A673 (cell line): ENCODE measurements around the gene ANKS1B. TPM values are rescaled to one million over a fixed set of nuclear protein-coding genes. Genes with fewer than 3 reads are reported as not detected.
A peak's percentile ranks its signal among the peaks of the same experiment; 100 is the strongest.

ENCODE experiments used
- BruUV-seq: library from RNA; stranded (reverse); fragments of 400-500 nt; replicated peaks from 2 replicates; lab custom pipeline; 2021; lab: Mats Ljungman, UMichigan
- CTCF ChIA-PET: fragments of 300-600 bp; sonication (Branson Sonifier 250); formaldehyde crosslinking; loops from one replicate; lab custom pipeline; 2022; ENCODE audit warnings: antibody characterized with exemption; lab: Charles Lee
- POLR2A ChIA-PET: fragments of 300-600 bp; sonication (Branson Sonifier 250); formaldehyde crosslinking; loops from one replicate; lab custom pipeline; 2022; ENCODE audit warnings: antibody characterized with exemption; ENCODE audit not compliant: low non-redundant PET; lab: Charles Lee
- DNase-seq: peaks from one replicate; pipeline ENCODE4 v3.0.0-alpha.2; 2015; ENCODE audit warnings: low spot score
- H3K27ac ChIP-seq: fragments of 200-600 bp; sonication (generic); 2 replicates; pipeline ENCODE4 v1.5.1; 2016; ENCODE audit warnings: mixed run types, low read depth, mild to moderate bottlenecking, mixed read lengths, antibody characterized with exemption, low read length; ENCODE audit not compliant: poor library complexity, severe bottlenecking
- H3K27me3 ChIP-seq: fragments of 200-600 bp; sonication (generic); replicated peaks from 2 replicates; pipeline ENCODE4 v1.6.1; 2017; ENCODE audit warnings: mixed run types, low read depth, mild to moderate bottlenecking, mixed read lengths, antibody characterized with exemption, low read length; ENCODE audit not compliant: insufficient read depth, poor library complexity
- H3K36me3 ChIP-seq: fragments of 200-600 bp; sonication (generic); 2 replicates; pipeline ENCODE4 v1.6.1; 2016; ENCODE audit warnings: mixed run types, mild to moderate bottlenecking, mixed read lengths, antibody characterized with exemption, low read length; ENCODE audit not compliant: insufficient read depth, poor library complexity, severe bottlenecking
- H3K4me1 ChIP-seq: fragments of 200-600 bp; sonication (generic); 2 replicates; pipeline ENCODE4 v1.6.1; 2017; ENCODE audit warnings: mixed run types, mild to moderate bottlenecking, mixed read lengths, antibody characterized with exemption, low read length; ENCODE audit not compliant: insufficient read depth, poor library complexity, severe bottlenecking
- H3K4me3 ChIP-seq: fragments of 200-600 bp; sonication (generic); 2 replicates; pipeline ENCODE4 v1.5.1; 2016; ENCODE audit warnings: low read depth, mixed run types, mild to moderate bottlenecking, mixed read lengths, low read length; ENCODE audit not compliant: poor library complexity, severe bottlenecking
- H3K9me3 ChIP-seq: fragments of 200-600 bp; sonication (generic); 2 replicates; pipeline ENCODE4 v1.6.1; 2016; ENCODE audit warnings: mixed run types, low read depth, mild to moderate bottlenecking, mixed read lengths, antibody characterized with exemption, low read length; ENCODE audit not compliant: poor library complexity, severe bottlenecking
- EZH2 ChIP-seq: fragments of 200-600 bp; sonication (generic); IDR thresholded peaks from 2 replicates; pipeline ENCODE4 v1.6.1; 2017; ENCODE audit warnings: borderline replicate concordance, low read depth, mild to moderate bottlenecking, mixed read lengths, antibody characterized with exemption, low read length; ENCODE audit not compliant: poor library complexity, severe bottlenecking
- intact Hi-C: fragments of 100-400 bp; cut with micrococcal nuclease; formaldehyde crosslinking; loops from one replicate; pipeline ENCODE4 v1.10.0; 2022; ENCODE audit not compliant: unreplicated experiment
- total RNA-seq: library from RNA; stranded (reverse); gene quantifications from 2 replicates; pipeline ENCODE4 v1.2.3, GENCODE V29; 2021
- TF ChIP-seq, protein P1 (sequence below): fragments of 300-800, 200-600 bp; sonication (generic); conservative IDR thresholded peaks from 2 replicates; pipeline ENCODE4 v1.5.1; 2017; ENCODE audit warnings: low read depth, mild to moderate bottlenecking, antibody characterized with exemption, low read length, moderate library complexity, mixed read lengths

The ANKS1B gene
- total RNA-seq, 1 experiment from 2014 or later, result 0.99 TPM

DNA sequence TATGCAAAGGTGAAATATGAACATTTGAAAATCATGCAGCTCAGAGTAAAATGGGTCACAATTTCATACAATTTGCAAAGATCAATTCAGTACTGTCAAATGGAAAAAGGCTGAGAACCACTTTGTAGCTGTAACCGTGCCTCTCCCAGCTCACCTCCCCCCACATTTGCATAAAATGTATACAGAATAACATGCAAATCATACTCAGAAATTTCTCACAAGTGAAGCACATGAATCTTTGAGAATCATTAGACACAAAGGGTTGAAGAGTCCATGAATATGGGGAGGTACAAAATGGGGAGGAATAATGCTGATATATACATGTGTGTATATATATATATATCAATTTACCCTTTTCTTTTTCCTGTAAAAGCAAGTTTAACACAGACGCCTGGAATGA lies 1177.5 kb downstream of the ANKS1B start:
- Histone ChIP-seq H3K9me3 (no peaks in the 10 kb centered on the region), H3K4me1 (no peaks in the 10 kb centered on the region), H3K36me3 (no peaks in the 10 kb centered on the region), H3K4me3 (no peak overlapping the region), H3K27ac (no peak overlapping the region), H3K27me3 (no peaks in the 10 kb centered on the region)
- no peak for DNase-seq
- BruUV-seq, result no TSS peak
- CTCF ChIA-PET, result no interaction called here
- POLR2A ChIA-PET, result no interaction called here
- TF ChIP-seq, protein P1, sequence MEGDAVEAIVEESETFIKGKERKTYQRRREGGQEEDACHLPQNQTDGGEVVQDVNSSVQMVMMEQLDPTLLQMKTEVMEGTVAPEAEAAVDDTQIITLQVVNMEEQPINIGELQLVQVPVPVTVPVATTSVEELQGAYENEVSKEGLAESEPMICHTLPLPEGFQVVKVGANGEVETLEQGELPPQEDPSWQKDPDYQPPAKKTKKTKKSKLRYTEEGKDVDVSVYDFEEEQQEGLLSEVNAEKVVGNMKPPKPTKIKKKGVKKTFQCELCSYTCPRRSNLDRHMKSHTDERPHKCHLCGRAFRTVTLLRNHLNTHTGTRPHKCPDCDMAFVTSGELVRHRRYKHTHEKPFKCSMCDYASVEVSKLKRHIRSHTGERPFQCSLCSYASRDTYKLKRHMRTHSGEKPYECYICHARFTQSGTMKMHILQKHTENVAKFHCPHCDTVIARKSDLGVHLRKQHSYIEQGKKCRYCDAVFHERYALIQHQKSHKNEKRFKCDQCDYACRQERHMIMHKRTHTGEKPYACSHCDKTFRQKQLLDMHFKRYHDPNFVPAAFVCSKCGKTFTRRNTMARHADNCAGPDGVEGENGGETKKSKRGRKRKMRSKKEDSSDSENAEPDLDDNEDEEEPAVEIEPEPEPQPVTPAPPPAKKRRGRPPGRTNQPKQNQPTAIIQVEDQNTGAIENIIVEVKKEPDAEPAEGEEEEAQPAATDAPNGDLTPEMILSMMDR, result no peak
- TF ChIP-seq EZH2, result no peak
- intact Hi-C loops, result no loop called here

GRCh38 chr12:98803468-98804209 lies 1181.1 kb downstream of the ANKS1B start:
- POLR2A ChIA-PET, result no interaction called here
- CTCF ChIA-PET, result no interaction called here
- no peak overlapping the region for H3K4me3 ChIP-seq
- H3K4me1 ChIP-seq, result no peaks in the 10 kb centered on the region
- no peaks in the 10 kb centered on the region for H3K9me3 ChIP-seq
- intact Hi-C loops, result no loop called here
- DNase-seq, result peak; percentile 22
- no peaks in the 10 kb centered on the region for H3K36me3 ChIP-seq
- TF ChIP-seq, protein P1, result peak; percentile 31; the same call in 1 of the 2 replicates
- no peak for TF ChIP-seq EZH2
- no peaks in the 10 kb centered on the region for H3K27me3 ChIP-seq
- BruUV-seq, result no TSS peak
- H3K27ac ChIP-seq, result no peak overlapping the region

DNA sequence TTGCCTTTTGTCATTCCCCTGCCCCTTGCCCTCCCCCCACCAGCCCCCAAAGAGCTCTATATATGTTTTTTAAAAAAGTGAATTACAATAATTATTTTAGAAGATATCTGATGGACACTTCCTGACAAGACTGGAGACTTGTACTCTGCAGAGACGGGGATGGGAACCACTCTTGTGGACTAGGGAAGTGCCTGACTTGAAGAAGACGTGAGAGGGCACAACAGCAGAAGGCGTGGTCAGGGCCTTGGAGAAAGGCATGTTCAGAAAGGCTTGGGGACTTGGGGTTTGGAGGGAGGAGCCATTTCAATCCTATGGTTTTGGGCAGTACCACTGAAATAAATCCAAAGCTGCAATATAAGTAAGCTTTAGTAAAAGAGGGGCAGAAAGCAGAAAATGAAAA lies 1184.9 kb downstream of the ANKS1B start:
- POLR2A ChIA-PET, result no interaction called here
- TF ChIP-seq, protein P1, result no peak
- TF ChIP-seq EZH2, result no peak
- CTCF ChIA-PET, result interaction anchor here (0.5 to 0.6 kb wide), 3 partner anchors 29 to 58 kb away, joined by 3 to 8 read pairs (median 6); no protein-coding TSS in a partner anchor

More for the DNA sequence above, 1184.9 kb downstream of the ANKS1B start:
- H3K27ac ChIP-seq, result no peak overlapping the region
- no peaks in the 10 kb centered on the region for H3K36me3 ChIP-seq
- H3K9me3 ChIP-seq, result no peaks in the 10 kb centered on the region
- intact Hi-C loops, result no loop called here
- H3K27me3 ChIP-seq, result no peaks in the 10 kb centered on the region
- H3K4me3 ChIP-seq, result no peak overlapping the region
- BruUV-seq, result no TSS peak
- no peak for DNase-seq
- H3K4me1 ChIP-seq, result no peaks in the 10 kb centered on the region
